DOHH2 (cell line): ENCODE results near the gene AP1G2.

ENCODE experiments used
- CTCF ChIP-seq: fragments of 200-600 bp; sonication (generic); IDR thresholded peaks from one replicate; pipeline ENCODE4 v1.5.1; 2014; ENCODE audit warnings: antibody characterized with exemption, mild to moderate bottlenecking, low read depth, low read length; ENCODE audit not compliant: poor library complexity, severe bottlenecking
- EZH2phosphoT487 ChIP-seq: fragments of 200-600 bp; sonication (generic); IDR thresholded peaks from 2 replicates; pipeline ENCODE4 v1.6.1; 2017; ENCODE audit warnings: borderline replicate concordance, mild to moderate bottlenecking, antibody characterized with exemption, low read length, moderate library complexity, mixed read lengths

GRCh38 chr14:23550812-23551265, 16.8 kb downstream of the AP1G2 start:
- TF ChIP-seq CTCF, result no peak
- TF ChIP-seq EZH2phosphoT487, result no peak
